Hepatocyte (in vitro differentiated cells): ENCODE results near the gene TRPM6. TPM values are rescaled to one million over a fixed set of nuclear protein-coding genes. Genes with fewer than 3 reads are reported as not detected.

Experiments
- DNase-seq: peaks from one replicate; pipeline ENCODE4 v3.0.0-alpha.2; 2016; ENCODE audit warnings: low spot score
- H2AFZ ChIP-seq: fragments of 200-600 bp; sonication (generic); 2 replicates; pipeline ENCODE4 v1.6.0; 2016; ENCODE audit warnings: antibody characterized with exemption, mild to moderate bottlenecking
- H3K27ac ChIP-seq: fragments of 200-600 bp; sonication (generic); 2 replicates; pipeline ENCODE4 v1.5.1; 2016; ENCODE audit warnings: mild to moderate bottlenecking
- H3K27me3 ChIP-seq: fragments of 200-600 bp; sonication (generic); 2 replicates; pipeline ENCODE4 v1.6.1; 2016
- H3K36me3 ChIP-seq: fragments of 200-600 bp; sonication (generic); replicated peaks from 2 replicates; pipeline ENCODE4 v1.5.1; 2016; ENCODE audit warnings: low read depth; ENCODE audit not compliant: insufficient read depth
- H3K4me1 ChIP-seq: fragments of 200-600 bp; sonication (generic); 2 replicates; pipeline ENCODE4 v1.5.1; 2016; ENCODE audit warnings: mild to moderate bottlenecking, moderate library complexity; ENCODE audit not compliant: insufficient read depth
- H3K4me2 ChIP-seq: fragments of 200-600 bp; sonication (generic); 2 replicates; pipeline ENCODE4 v1.6.0; 2016
- H3K4me3 ChIP-seq: fragments of 200-600 bp; sonication (generic); 2 replicates; pipeline ENCODE4 v1.5.1; 2016; ENCODE audit warnings: mild to moderate bottlenecking
- H3K79me2 ChIP-seq: fragments of 200-600 bp; sonication (generic); 2 replicates; pipeline ENCODE4 v1.6.0; 2017; ENCODE audit warnings: mild to moderate bottlenecking
- H3K9me2 ChIP-seq: fragments of 200-600 bp; sonication (generic); replicated peaks from 2 replicates; pipeline ENCODE4 v1.6.0; 2017; ENCODE audit warnings: mild to moderate bottlenecking; ENCODE audit not compliant: insufficient read depth
- H3K9me3 ChIP-seq: fragments of 200-600 bp; sonication (generic); 2 replicates; pipeline ENCODE4 v1.5.1; 2016; ENCODE audit warnings: low read depth, mild to moderate bottlenecking
- H4K20me1 ChIP-seq: fragments of 200-600 bp; sonication (generic); 2 replicates; pipeline ENCODE4 v1.6.0; 2016; ENCODE audit warnings: mild to moderate bottlenecking; ENCODE audit not compliant: insufficient read depth, poor library complexity, severe bottlenecking
- CTCF ChIP-seq: fragments of 200-600 bp; sonication (generic); IDR thresholded peaks from 2 replicates; pipeline ENCODE4 v1.5.1; 2016; ENCODE audit warnings: antibody characterized with exemption, mild to moderate bottlenecking; ENCODE audit not compliant: poor library complexity
- EZH2 ChIP-seq: fragments of 200-600 bp; sonication (generic); IDR thresholded peaks from 2 replicates; pipeline ENCODE4 v1.6.1; 2016; ENCODE audit warnings: antibody characterized with exemption, mild to moderate bottlenecking, borderline replicate concordance
- EZH2phosphoT487 ChIP-seq: fragments of 200-600 bp; sonication (generic); IDR thresholded peaks from one replicate; pipeline ENCODE4 v1.6.1; 2018; ENCODE audit warnings: antibody characterized with exemption, mild to moderate bottlenecking, low read depth, moderate library complexity; ENCODE audit not compliant: unreplicated experiment, severe bottlenecking
- WGBS: methylation state at CpG from one replicate; pipeline ENCODE4 v1.1.6; 2016; ENCODE audit warnings: low lambda C conversion rate; ENCODE audit errors: missing lambda C conversion rate; 5-methylcytosine and 5-hydroxymethylcytosine counted together
- polyA plus RNA-seq: library from polyadenylated mRNA; unstranded; fragments of >200 nt; fragmentation: Nextera tagmentation; extraction: Ambion mirVana; gene quantifications from 2 replicates; pipeline ENCODE4 v1.2.1, GENCODE V29; 2016
- total RNA-seq: library from RNA; depleted of rRNA; stranded (reverse); fragments of >200 nt; gene quantifications from 2 replicates; pipeline ENCODE4 v1.2.3, GENCODE V29; 2014

Gene TRPM6
- total and polyA plus RNA-seq, 2 experiments from 2014 or later, result 3.7 to 19.0 TPM

- Histone ChIP-seq H3K9me2 (no peaks in the 10 kb centered on the region), H3K27me3 (no peaks in the 10 kb centered on the region), H3K4me1 (no peaks in the 10 kb centered on the region), H3K79me2 (no peaks in the 10 kb centered on the region), H3K4me3 (no peak overlapping the region), H2AFZ (no peak overlapping the region), H3K4me2 (no peak overlapping the region), H3K36me3 (no peaks in the 10 kb centered on the region), H4K20me1 (no peaks in the 10 kb centered on the region), H3K9me3 (no peaks in the 10 kb centered on the region), H3K27ac (no peak overlapping the region)
- no peak for TF ChIP-seq CTCF
- no peak for TF ChIP-seq EZH2phosphoT487
- TF ChIP-seq EZH2, result no peak
- no peak for DNase-seq
- 74% methylated on average over 5 of the region's 5 CpGs for WGBS
Observed at GRCh38 chr9:74711341-74711740, 176.4 kb downstream of the TRPM6 start.

- H3K4me1 ChIP-seq, result no peaks in the 10 kb centered on the region
- 88% methylated on average over 2 of the region's 2 CpGs for WGBS
- no peak overlapping the region for H3K4me2 ChIP-seq
- no peaks in the 10 kb centered on the region for H4K20me1 ChIP-seq
- H3K4me3 ChIP-seq, result no peak overlapping the region
- no peak for TF ChIP-seq CTCF
- TF ChIP-seq EZH2, result no peak
- TF ChIP-seq EZH2phosphoT487, result no peak
- no peak for DNase-seq
- no peak overlapping the region for H2AFZ ChIP-seq
- H3K36me3 ChIP-seq, result no peaks in the 10 kb centered on the region
- no peak overlapping the region for H3K27ac ChIP-seq
- H3K27me3 ChIP-seq, result no peaks in the 10 kb centered on the region
- no peaks in the 10 kb centered on the region for H3K9me3 ChIP-seq
- no peaks in the 10 kb centered on the region for H3K9me2 ChIP-seq
- no peaks in the 10 kb centered on the region for H3K79me2 ChIP-seq
Observed at GRCh38 chr9:74697535-74697934, 190.2 kb downstream of the TRPM6 start.

- Histone ChIP-seq H3K4me3 (no peak overlapping the region), H3K27me3 (no peaks in the 10 kb centered on the region), H3K9me2 (no peaks in the 10 kb centered on the region), H3K4me1 (no peaks in the 10 kb centered on the region), H3K79me2 (no peaks in the 10 kb centered on the region), H4K20me1 (no peaks in the 10 kb centered on the region), H3K4me2 (no peak overlapping the region), H2AFZ (no peak overlapping the region), H3K9me3 (no peaks in the 10 kb centered on the region), H3K36me3 (no peaks in the 10 kb centered on the region), H3K27ac (no peak overlapping the region)
- WGBS, result 83% methylated on average over 1 of the region's 1 CpG
- TF ChIP-seq EZH2, result no peak
- no peak for TF ChIP-seq EZH2phosphoT487
- no peak for TF ChIP-seq CTCF
- DNase-seq, result no peak
Observed at GRCh38 chr9:74696520-74696919, 191.2 kb downstream of the TRPM6 start.

GRCh38 chr9:74691058-74691457 is 196.7 kb downstream of the TRPM6 start:
- Histone ChIP-seq H3K9me2 (no peaks in the 10 kb centered on the region), H3K4me2 (no peak overlapping the region), H2AFZ (no peak overlapping the region), H3K27me3 (no peaks in the 10 kb centered on the region), H4K20me1 (no peaks in the 10 kb centered on the region), H3K4me3 (no peak overlapping the region), H3K9me3 (no peaks in the 10 kb centered on the region), H3K79me2 (no peaks in the 10 kb centered on the region), H3K36me3 (no peaks in the 10 kb centered on the region), H3K4me1 (no peaks in the 10 kb centered on the region), H3K27ac (no peak overlapping the region)
- WGBS, result 94% methylated on average over 8 of the region's 8 CpGs
- no peak for DNase-seq
- TF ChIP-seq EZH2 (no peak), CTCF (no peak)
